Measurements from ENCODE around the gene ORAI3. TPM values are rescaled to one million over a fixed set of nuclear protein-coding genes. Genes with fewer than 3 reads are reported as not detected.

Gene ORAI3
- total and polyA plus RNA-seq, 2 of the 13 experiments (the other 11 are each of a cell fraction or from before 2014, with no cell fraction given), result 11.4 to 32.0 TPM

DNA sequence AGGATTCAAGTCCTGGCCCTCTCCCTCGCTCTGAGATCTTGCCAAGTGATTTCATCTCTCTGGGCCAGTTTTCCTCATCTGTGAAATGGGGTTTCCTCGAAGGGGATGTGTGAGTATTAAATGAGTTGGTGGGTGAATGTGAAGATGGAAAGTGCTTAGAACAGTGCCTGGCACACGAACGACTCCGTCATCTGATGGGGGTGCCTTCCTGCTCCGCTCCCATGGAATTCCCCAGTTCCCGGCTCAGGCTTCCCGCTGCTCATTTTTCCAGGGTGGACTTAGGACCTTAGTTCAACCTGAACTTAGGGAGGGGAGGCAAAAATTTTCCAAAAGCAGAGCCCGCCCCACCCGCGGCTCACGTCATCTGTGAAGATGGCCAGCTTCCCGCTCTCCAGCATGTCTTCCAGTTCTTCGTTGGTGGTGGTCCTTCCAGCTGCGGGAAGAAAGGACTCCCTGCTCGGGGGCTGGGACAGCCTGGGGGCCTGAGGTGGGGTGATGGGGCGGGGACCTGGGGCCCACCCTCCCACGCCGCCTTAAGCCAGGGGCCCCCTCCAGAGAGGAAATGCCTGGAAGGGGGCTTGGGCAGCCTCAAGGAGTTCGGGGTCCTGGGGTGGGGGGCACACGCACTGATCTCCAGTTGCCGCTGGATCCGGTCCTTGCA lies 47.6 kb downstream of the ORAI3 start (continued):
- TF ChIP-seq THAP11 (CRISPR knock-in tag; IDR thresholded peaks at IDR 0.05), result peak; percentile 59; the same call in 1 of the 2 replicates
- no peak for TF ChIP-seq SRY (CRISPR knock-in tag; IDR thresholded peaks at IDR 0.05)
- 0 out of 2 replicates have a peak, but pooled peaks have one; percentile 14 for TF ChIP-seq ZNF20 (CRISPR knock-in tag; IDR thresholded peaks at IDR 0.05)
- TF ChIP-seq RBM22 (optimal IDR thresholded peaks at IDR 0.05; ENCODE audit: low read length), result no peak
- TF ChIP-seq ZNF777 (CRISPR knock-in tag; IDR thresholded peaks at IDR 0.05), result peak; percentile 17; the same call in 1 of the 2 replicates
- TF ChIP-seq SOX5 (CRISPR knock-in tag; IDR thresholded peaks at IDR 0.05; ENCODE audit: borderline replicate concordance), result peak; percentile 44; the same call in 1 of the 2 replicates
- TF ChIP-seq NFATC3 (CRISPR knock-in tag; IDR thresholded peaks at IDR 0.05), result no peak
- TF ChIP-seq, protein P1, sequence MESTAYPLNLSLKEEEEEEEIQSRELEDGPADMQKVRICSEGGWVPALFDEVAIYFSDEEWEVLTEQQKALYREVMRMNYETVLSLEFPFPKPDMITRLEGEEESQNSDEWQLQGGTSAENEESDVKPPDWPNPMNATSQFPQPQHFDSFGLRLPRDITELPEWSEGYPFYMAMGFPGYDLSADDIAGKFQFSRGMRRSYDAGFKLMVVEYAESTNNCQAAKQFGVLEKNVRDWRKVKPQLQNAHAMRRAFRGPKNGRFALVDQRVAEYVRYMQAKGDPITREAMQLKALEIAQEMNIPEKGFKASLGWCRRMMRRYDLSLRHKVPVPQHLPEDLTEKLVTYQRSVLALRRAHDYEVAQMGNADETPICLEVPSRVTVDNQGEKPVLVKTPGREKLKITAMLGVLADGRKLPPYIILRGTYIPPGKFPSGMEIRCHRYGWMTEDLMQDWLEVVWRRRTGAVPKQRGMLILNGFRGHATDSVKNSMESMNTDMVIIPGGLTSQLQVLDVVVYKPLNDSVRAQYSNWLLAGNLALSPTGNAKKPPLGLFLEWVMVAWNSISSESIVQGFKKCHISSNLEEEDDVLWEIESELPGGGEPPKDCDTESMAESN (CRISPR knock-in tag; conservative IDR thresholded peaks at IDR 0.05), result 0 out of 2 replicates have a peak, but pooled peaks have one; percentile 11
- TF ChIP-seq, protein P2, sequence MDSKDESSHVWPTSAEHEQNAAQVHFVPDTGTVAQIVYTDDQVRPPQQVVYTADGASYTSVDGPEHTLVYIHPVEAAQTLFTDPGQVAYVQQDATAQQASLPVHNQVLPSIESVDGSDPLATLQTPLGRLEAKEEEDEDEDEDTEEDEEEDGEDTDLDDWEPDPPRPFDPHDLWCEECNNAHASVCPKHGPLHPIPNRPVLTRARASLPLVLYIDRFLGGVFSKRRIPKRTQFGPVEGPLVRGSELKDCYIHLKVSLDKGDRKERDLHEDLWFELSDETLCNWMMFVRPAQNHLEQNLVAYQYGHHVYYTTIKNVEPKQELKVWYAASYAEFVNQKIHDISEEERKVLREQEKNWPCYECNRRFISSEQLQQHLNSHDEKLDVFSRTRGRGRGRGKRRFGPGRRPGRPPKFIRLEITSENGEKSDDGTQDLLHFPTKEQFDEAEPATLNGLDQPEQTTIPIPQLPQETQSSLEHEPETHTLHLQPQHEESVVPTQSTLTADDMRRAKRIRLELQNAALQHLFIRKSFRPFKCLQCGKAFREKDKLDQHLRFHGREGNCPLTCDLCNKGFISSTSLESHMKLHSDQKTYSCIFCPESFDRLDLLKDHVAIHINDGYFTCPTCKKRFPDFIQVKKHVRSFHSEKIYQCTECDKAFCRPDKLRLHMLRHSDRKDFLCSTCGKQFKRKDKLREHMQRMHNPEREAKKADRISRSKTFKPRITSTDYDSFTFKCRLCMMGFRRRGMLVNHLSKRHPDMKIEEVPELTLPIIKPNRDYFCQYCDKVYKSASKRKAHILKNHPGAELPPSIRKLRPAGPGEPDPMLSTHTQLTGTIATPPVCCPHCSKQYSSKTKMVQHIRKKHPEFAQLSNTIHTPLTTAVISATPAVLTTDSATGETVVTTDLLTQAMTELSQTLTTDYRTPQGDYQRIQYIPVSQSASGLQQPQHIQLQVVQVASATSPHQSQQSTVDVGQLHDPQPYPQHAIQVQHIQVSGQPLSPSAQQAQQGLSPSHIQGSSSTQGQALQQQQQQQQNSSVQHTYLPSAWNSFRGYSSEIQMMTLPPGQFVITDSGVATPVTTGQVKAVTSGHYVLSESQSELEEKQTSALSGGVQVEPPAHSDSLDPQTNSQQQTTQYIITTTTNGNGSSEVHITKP (CRISPR knock-in tag; IDR thresholded peaks at IDR 0.05; ENCODE audit: low read depth), result peak; percentile 34; the same call in 1 of the 2 replicates
- TF ChIP-seq, protein P3, sequence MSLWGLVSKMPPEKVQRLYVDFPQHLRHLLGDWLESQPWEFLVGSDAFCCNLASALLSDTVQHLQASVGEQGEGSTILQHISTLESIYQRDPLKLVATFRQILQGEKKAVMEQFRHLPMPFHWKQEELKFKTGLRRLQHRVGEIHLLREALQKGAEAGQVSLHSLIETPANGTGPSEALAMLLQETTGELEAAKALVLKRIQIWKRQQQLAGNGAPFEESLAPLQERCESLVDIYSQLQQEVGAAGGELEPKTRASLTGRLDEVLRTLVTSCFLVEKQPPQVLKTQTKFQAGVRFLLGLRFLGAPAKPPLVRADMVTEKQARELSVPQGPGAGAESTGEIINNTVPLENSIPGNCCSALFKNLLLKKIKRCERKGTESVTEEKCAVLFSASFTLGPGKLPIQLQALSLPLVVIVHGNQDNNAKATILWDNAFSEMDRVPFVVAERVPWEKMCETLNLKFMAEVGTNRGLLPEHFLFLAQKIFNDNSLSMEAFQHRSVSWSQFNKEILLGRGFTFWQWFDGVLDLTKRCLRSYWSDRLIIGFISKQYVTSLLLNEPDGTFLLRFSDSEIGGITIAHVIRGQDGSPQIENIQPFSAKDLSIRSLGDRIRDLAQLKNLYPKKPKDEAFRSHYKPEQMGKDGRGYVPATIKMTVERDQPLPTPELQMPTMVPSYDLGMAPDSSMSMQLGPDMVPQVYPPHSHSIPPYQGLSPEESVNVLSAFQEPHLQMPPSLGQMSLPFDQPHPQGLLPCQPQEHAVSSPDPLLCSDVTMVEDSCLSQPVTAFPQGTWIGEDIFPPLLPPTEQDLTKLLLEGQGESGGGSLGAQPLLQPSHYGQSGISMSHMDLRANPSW (CRISPR knock-in tag; IDR thresholded peaks at IDR 0.05; ENCODE audit: borderline replicate concordance), result no peak
- no peak for TF ChIP-seq HMGA1 (CRISPR knock-in tag; conservative IDR thresholded peaks at IDR 0.05)
- TF ChIP-seq SP4 (CRISPR knock-in tag; IDR thresholded peaks at IDR 0.05), result 0 out of 2 replicates have a peak, but pooled peaks have one; percentile 18
- TF ChIP-seq ZNF619 (CRISPR knock-in tag; IDR thresholded peaks at IDR 0.05), result 0 out of 2 replicates have a peak, but pooled peaks have one; percentile 13
- peak; percentile 49; the same call in 1 of the 2 replicates for TF ChIP-seq NCOA2 (CRISPR knock-in tag; IDR thresholded peaks at IDR 0.05)
- TF ChIP-seq HMG20B (CRISPR knock-in tag; conservative IDR thresholded peaks at IDR 0.05), result no peak
- 0 out of 2 replicates have a peak, but pooled peaks have one; percentile 65 for TF ChIP-seq MIER2 (CRISPR knock-in tag; IDR thresholded peaks at IDR 0.05)
- TF ChIP-seq, protein P4, sequence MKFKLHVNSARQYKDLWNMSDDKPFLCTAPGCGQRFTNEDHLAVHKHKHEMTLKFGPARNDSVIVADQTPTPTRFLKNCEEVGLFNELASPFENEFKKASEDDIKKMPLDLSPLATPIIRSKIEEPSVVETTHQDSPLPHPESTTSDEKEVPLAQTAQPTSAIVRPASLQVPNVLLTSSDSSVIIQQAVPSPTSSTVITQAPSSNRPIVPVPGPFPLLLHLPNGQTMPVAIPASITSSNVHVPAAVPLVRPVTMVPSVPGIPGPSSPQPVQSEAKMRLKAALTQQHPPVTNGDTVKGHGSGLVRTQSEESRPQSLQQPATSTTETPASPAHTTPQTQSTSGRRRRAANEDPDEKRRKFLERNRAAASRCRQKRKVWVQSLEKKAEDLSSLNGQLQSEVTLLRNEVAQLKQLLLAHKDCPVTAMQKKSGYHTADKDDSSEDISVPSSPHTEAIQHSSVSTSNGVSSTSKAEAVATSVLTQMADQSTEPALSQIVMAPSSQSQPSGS (CRISPR knock-in tag; IDR thresholded peaks at IDR 0.05), result peak; percentile 68; the same call in 1 of the 2 replicates
- TF ChIP-seq ELF3 (CRISPR knock-in tag; IDR thresholded peaks at IDR 0.05), result peak; percentile 44; the same call in 1 of the 2 replicates
